MCF 10A (cell line): Measurements from ENCODE around the gene RNPEP. TPM values are rescaled to one million over a fixed set of nuclear protein-coding genes. Genes with fewer than 3 reads are reported as not detected.
A peak's percentile ranks its signal among the peaks of the same experiment; 100 is the strongest.

ENCODE experiments used
- BruUV-seq: library from RNA; stranded (reverse); fragments of 400-500 nt; replicated peaks from 2 replicates; lab custom pipeline; 2021; lab: Mats Ljungman, UMichigan
- CTCF ChIA-PET: fragments of 300-600 bp; sonication (Branson Sonifier 250); formaldehyde crosslinking; extraction: SDS; loops from one replicate; lab custom pipeline; 2021; ENCODE audit warnings: antibody characterized with exemption, inconsistent platforms; lab: Yijun Ruan, JAX
- POLR2A ChIA-PET: fragments of 300-600, 350-650 bp; sonication (Branson Sonifier 250); formaldehyde crosslinking; extraction: SDS; loops from one replicate; lab custom pipeline; 2020; ENCODE audit warnings: antibody characterized with exemption, inconsistent platforms; lab: Yijun Ruan, JAX
- DNase-seq: peaks from one replicate; pipeline ENCODE4 v3.0.0-alpha.2; 2018; ENCODE audit not compliant: unreplicated experiment
- H3K27ac Mint-ChIP-seq: one replicate; pipeline ENCODE4 v1.8.0; 2022; ENCODE audit warnings: mild to moderate bottlenecking, low read depth, mixed read lengths; ENCODE audit not compliant: unreplicated experiment
- H3K27me3 Mint-ChIP-seq: one replicate; pipeline ENCODE4 v1.8.0; 2022; ENCODE audit warnings: mixed read lengths; ENCODE audit not compliant: insufficient read depth, unreplicated experiment
- H3K36me3 Mint-ChIP-seq: one replicate; pipeline ENCODE4 v1.8.0; 2022; ENCODE audit warnings: mild to moderate bottlenecking, moderate library complexity, mixed read lengths; ENCODE audit not compliant: insufficient read depth, unreplicated experiment
- H3K4me1 Mint-ChIP-seq: one replicate; pipeline ENCODE4 v1.8.0; 2022; ENCODE audit warnings: mixed read lengths; ENCODE audit not compliant: insufficient read depth, unreplicated experiment
- H3K4me3 Mint-ChIP-seq: one replicate; pipeline ENCODE4 v1.8.0; 2022; ENCODE audit warnings: mild to moderate bottlenecking, moderate library complexity, mixed read lengths; ENCODE audit not compliant: unreplicated experiment
- H3K9me3 Mint-ChIP-seq: one replicate; pipeline ENCODE4 v1.8.0; 2022; ENCODE audit warnings: mixed read lengths; ENCODE audit not compliant: unreplicated experiment
- CTCF ChIP-seq: fragments of 200-600 bp; IDR thresholded peaks from one replicate; pipeline ENCODE4 v1.8.0; 2022; ENCODE audit warnings: antibody characterized with exemption, mild to moderate bottlenecking; ENCODE audit not compliant: unreplicated experiment
- intact Hi-C: fragments of 100-400 bp; cut with micrococcal nuclease; formaldehyde crosslinking; loops from 2 replicates; pipeline ENCODE4 v1.14.1; 2022
- total RNA-seq: library from RNA; stranded (reverse); gene quantifications from 2 replicates; pipeline ENCODE4 v1.2.3, GENCODE V29; 2022

Gene RNPEP
- total RNA-seq, 1 experiment from 2014 or later, result 155 TPM

GRCh38 chr1:201985355-201985754 is 2.9 kb downstream of the RNPEP start:
- CTCF ChIA-PET, result interaction anchor here (0.6 to 7.1 kb wide), 11 partner anchors 13 to 454 kb away, joined by 3 to 71 read pairs (median 8); no protein-coding TSS in a partner anchor
- peak overlapping the region; percentile 90 for H3K4me3 Mint-ChIP-seq
- no peak overlapping the region for H3K27ac Mint-ChIP-seq

GRCh38 chr1:201988601-201989000 is 6.2 kb downstream of the RNPEP start:
- CTCF ChIA-PET, result interaction anchor here (0.5 to 7.1 kb wide), 10 partner anchors 11 to 507 kb away, joined by 3 to 71 read pairs (median 6); no protein-coding TSS in a partner anchor
- Mint-ChIP-seq H3K27ac (peak overlapping the region; percentile 16), H3K4me3 (no peak overlapping the region), H3K4me1 (peaks cover 23% of the 10 kb centered on the region), H3K9me3 (no peaks in the 10 kb centered on the region), H3K36me3 (peaks cover 69% of the 10 kb centered on the region), H3K27me3 (no peaks in the 10 kb centered on the region)
- intact Hi-C loops, result no loop called here
- POLR2A ChIA-PET, result interaction anchor here (0.6 to 1.7 kb wide), 4 partner anchors 87 to 168 kb away, joined by 3 to 8 read pairs (median 4); no protein-coding TSS in a partner anchor
- no peak for DNase-seq
- BruUV-seq, result no TSS peak
- TF ChIP-seq CTCF, result no peak

More at GRCh38 chr1:201985355-201985754, 2.9 kb downstream of the RNPEP start:
- peaks cover 29% of the 10 kb centered on the region for H3K4me1 Mint-ChIP-seq
- no peak for TF ChIP-seq CTCF
- peaks cover 37% of the 10 kb centered on the region for H3K36me3 Mint-ChIP-seq
- no peaks in the 10 kb centered on the region for H3K9me3 Mint-ChIP-seq
- no peak for DNase-seq
- POLR2A ChIA-PET, result interaction anchor here (0.6 to 6.9 kb wide), 8 partner anchors 12 to 425 kb away, joined by 3 to 72 read pairs (median 5); partner anchors contain the start of genes GPR37L1 and TIMM17A
- intact Hi-C loops, result no loop called here
- H3K27me3 Mint-ChIP-seq, result no peaks in the 10 kb centered on the region
- BruUV-seq, result no TSS peak

- DNase-seq, result no peak
- no peaks in the 10 kb centered on the region for H3K27me3 Mint-ChIP-seq
- peak overlapping the region; percentile 16 for H3K27ac Mint-ChIP-seq
- CTCF ChIA-PET, result interaction anchor here (0.5 to 7.1 kb wide), 9 partner anchors 10 to 203 kb away, joined by 3 to 71 read pairs (median 6); no protein-coding TSS in a partner anchor
- BruUV-seq, result no TSS peak
- H3K36me3 Mint-ChIP-seq, result peaks cover 78% of the 10 kb centered on the region
- intact Hi-C loops, result no loop called here
- no peak for TF ChIP-seq CTCF
- H3K9me3 Mint-ChIP-seq, result no peaks in the 10 kb centered on the region
- POLR2A ChIA-PET, result interaction anchor here (0.9 kb wide), 1 partner anchor 21 kb away, joined by 3 read pairs; no protein-coding TSS in a partner anchor
- peaks cover 15% of the 10 kb centered on the region for H3K4me1 Mint-ChIP-seq
- no peak overlapping the region for H3K4me3 Mint-ChIP-seq
These were observed 7.1 kb downstream of the RNPEP start for GRCh38 chr1:201989354-201990128.

- intact Hi-C loops, result no loop called here
- DNase-seq, result no peak
- no peak for TF ChIP-seq CTCF
- H3K36me3 Mint-ChIP-seq, result peaks cover 87% of the 10 kb centered on the region
- no peaks in the 10 kb centered on the region for H3K27me3 Mint-ChIP-seq
- no peaks in the 10 kb centered on the region for H3K9me3 Mint-ChIP-seq
- H3K27ac Mint-ChIP-seq, result peak overlapping the region; percentile 16
- no TSS peak for BruUV-seq
- ChIA-PET CTCF (interaction anchor here (0.5 to 4.0 kb wide), 4 partner anchors 10 to 144 kb away, joined by 3 to 47 read pairs (median 4); no protein-coding TSS in a partner anchor), POLR2A (no interaction called here)
- H3K4me1 Mint-ChIP-seq, result peaks cover 14% of the 10 kb centered on the region
- H3K4me3 Mint-ChIP-seq, result no peak overlapping the region
These were observed 8.0 kb downstream of the RNPEP start for GRCh38 chr1:201990427-201990826.
